WTC11 (cell line): ENCODE data around the gene TRIM58. TPM values are rescaled to one million over a fixed set of nuclear protein-coding genes. Genes with fewer than 3 reads are reported as not detected.

Experiments used
- ATAC-seq: fragments of 200-7000 bp; cut with Tn5 transposase; 2 replicates; pipeline ENCODE4 v1.10.0; 2021; ENCODE audit warnings: mild to moderate bottlenecking, moderate library complexity
- CTCF ChIA-PET: fragments of 300-600 bp; sonication (Branson Sonifier 250); formaldehyde crosslinking; loops from one replicate; lab custom pipeline; 2021; ENCODE audit warnings: antibody characterized with exemption; lab: Charles Lee
- POLR2A ChIA-PET: fragments of 350-600 bp; sonication (Branson Sonifier 250); formaldehyde crosslinking; loops from one replicate; lab custom pipeline; 2021; ENCODE audit warnings: antibody characterized with exemption; lab: Charles Lee
- DNase-seq: peaks from one replicate; pipeline ENCODE4 v3.0.0; 2021; ENCODE audit warnings: low spot score
- H3K27ac Mint-ChIP-seq: 2 replicates; pipeline ENCODE4 v1.8.0; 2021; ENCODE audit warnings: mixed read lengths
- H3K27me3 Mint-ChIP-seq: 2 replicates; pipeline ENCODE4 v1.8.0; 2021; ENCODE audit warnings: low read depth, mild to moderate bottlenecking, moderate library complexity, mixed read lengths
- H3K36me3 Mint-ChIP-seq: 2 replicates; pipeline ENCODE4 v1.8.0; 2021; ENCODE audit warnings: mixed read lengths
- H3K4me1 Mint-ChIP-seq: 2 replicates; pipeline ENCODE4 v1.8.0; 2022; ENCODE audit warnings: mixed read lengths
- H3K4me3 Mint-ChIP-seq: 2 replicates; pipeline ENCODE4 v1.8.0; 2021; ENCODE audit warnings: mild to moderate bottlenecking, moderate library complexity, mixed read lengths
- H3K9me3 Mint-ChIP-seq: 2 replicates; pipeline ENCODE4 v1.8.0; 2021; ENCODE audit warnings: mixed read lengths
- ATF1 ChIP-seq: sonication (generic); formaldehyde crosslinking; IDR thresholded peaks from 2 replicates; pipeline ENCODE4 v1.8.1; 2023; ENCODE audit warnings: mild to moderate bottlenecking, moderate library complexity, missing genetic modification reagents
- CBFB ChIP-seq: sonication (generic); formaldehyde crosslinking; IDR thresholded peaks from 2 replicates; pipeline ENCODE4 v1.8.1; 2022; ENCODE audit warnings: mild to moderate bottlenecking, low read depth, missing genetic modification reagents
- FOXP1 ChIP-seq: sonication (generic); formaldehyde crosslinking; IDR thresholded peaks from 2 replicates; pipeline ENCODE4 v1.8.0; 2022; ENCODE audit warnings: missing genetic modification reagents, mild to moderate bottlenecking, moderate library complexity, borderline replicate concordance
- GABPB1 ChIP-seq: sonication (generic); formaldehyde crosslinking; IDR thresholded peaks from 2 replicates; pipeline ENCODE4 v1.8.1; 2023; ENCODE audit warnings: mild to moderate bottlenecking, missing genetic modification reagents
- JUN ChIP-seq: sonication (generic); formaldehyde crosslinking; IDR thresholded peaks from 2 replicates; pipeline ENCODE4 v1.8.0; 2023; ENCODE audit warnings: mild to moderate bottlenecking, missing genetic modification reagents
- MYBL2 ChIP-seq: sonication (generic); formaldehyde crosslinking; IDR thresholded peaks from 2 replicates; pipeline ENCODE4 v1.8.1; 2023; ENCODE audit warnings: mild to moderate bottlenecking, moderate library complexity, missing genetic modification reagents
- NR1H2 ChIP-seq: sonication (generic); formaldehyde crosslinking; IDR thresholded peaks from 2 replicates; pipeline ENCODE4 v1.9.0; 2021; ENCODE audit warnings: mild to moderate bottlenecking, moderate library complexity, missing genetic modification reagents
- TEAD4 ChIP-seq: sonication (generic); formaldehyde crosslinking; IDR thresholded peaks from 2 replicates; pipeline ENCODE4 v1.8.0; 2022; ENCODE audit warnings: mild to moderate bottlenecking, missing genetic modification reagents
- ZNF317 ChIP-seq: sonication (generic); formaldehyde crosslinking; IDR thresholded peaks from 2 replicates; pipeline ENCODE4 v1.8.1; 2023; ENCODE audit warnings: low read depth, mild to moderate bottlenecking, moderate library complexity, missing genetic modification reagents, borderline replicate concordance
- ZNF423 ChIP-seq: fragments of 250-450 bp; sonication (Bioruptor Pico); IDR thresholded peaks from 2 replicates; pipeline ENCODE4 v2.1.2; 2022; ENCODE audit warnings: mild to moderate bottlenecking, moderate library complexity
- ZNF671 ChIP-seq: fragments of 250-450 bp; sonication (Bioruptor Pico); IDR thresholded peaks from 2 replicates; pipeline ENCODE4 v1.8.0; 2021; ENCODE audit warnings: mild to moderate bottlenecking
- total RNA-seq: library from RNA; stranded (reverse); gene quantifications from 3 replicates; pipeline ENCODE4 v1.2.3, GENCODE V29; 2021
- TF ChIP-seq, protein P1 (sequence below): sonication (generic); formaldehyde crosslinking; IDR thresholded peaks from 2 replicates; pipeline ENCODE4 v1.8.0; 2023; ENCODE audit warnings: missing genetic modification reagents, mild to moderate bottlenecking, borderline replicate concordance
- TF ChIP-seq, protein P2 (sequence below): sonication (generic); formaldehyde crosslinking; IDR thresholded peaks from 2 replicates; pipeline ENCODE4 v1.8.1; 2022; ENCODE audit warnings: mild to moderate bottlenecking, moderate library complexity, missing genetic modification reagents
- TF ChIP-seq, protein P3 (sequence below): sonication (generic); formaldehyde crosslinking; IDR thresholded peaks from 2 replicates; pipeline ENCODE4 v1.8.0; 2022; ENCODE audit warnings: missing genetic modification reagents
- TF ChIP-seq, protein P4 (sequence below): fragments of 250-450 bp; sonication (Bioruptor Pico); IDR thresholded peaks from 2 replicates; pipeline ENCODE4 v1.9.0; 2021; ENCODE audit warnings: mild to moderate bottlenecking
- TF ChIP-seq, protein P5 (sequence below): sonication (generic); formaldehyde crosslinking; IDR thresholded peaks from 2 replicates; pipeline ENCODE4 v1.8.1; 2022; ENCODE audit warnings: low read depth, missing genetic modification reagents, borderline replicate concordance
- TF ChIP-seq, protein P6 (sequence below): fragments of 250-450 bp; sonication (Bioruptor Pico); IDR thresholded peaks from 2 replicates; pipeline ENCODE4 v1.9.0; 2021; ENCODE audit warnings: mild to moderate bottlenecking, borderline replicate concordance
- TF ChIP-seq, protein P7 (sequence below): sonication (generic); formaldehyde crosslinking; conservative IDR thresholded peaks from 2 replicates; pipeline ENCODE4 v1.8.1; 2022; ENCODE audit warnings: mild to moderate bottlenecking, missing genetic modification reagents
- TF ChIP-seq, protein P8 (sequence below): sonication (generic); formaldehyde crosslinking; IDR thresholded peaks from 2 replicates; pipeline ENCODE4 v1.8.1; 2022; ENCODE audit warnings: mild to moderate bottlenecking, missing genetic modification reagents, moderate library complexity, borderline replicate concordance

The TRIM58 gene
- total RNA-seq, 1 experiment from 2014 or later, result 1.0 TPM

DNA sequence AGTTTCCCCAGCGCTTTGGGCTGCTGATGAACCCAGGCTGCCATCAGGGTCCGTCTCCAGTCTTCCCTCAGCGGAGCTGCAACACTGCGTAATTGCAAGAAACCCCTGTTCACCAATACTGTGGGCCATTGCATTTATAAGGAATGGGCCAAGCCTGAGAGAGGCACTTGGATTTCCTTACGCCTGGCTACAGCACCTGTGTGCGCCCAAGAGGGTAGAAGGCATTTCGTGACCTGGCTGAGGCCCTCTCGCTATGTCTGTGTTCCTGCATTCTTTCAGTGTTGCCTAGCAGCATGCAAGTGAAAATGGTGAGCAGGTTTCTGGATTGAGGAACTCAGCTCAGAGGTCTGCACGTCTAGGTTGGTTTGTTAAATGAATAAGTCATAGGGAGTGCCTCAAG lies 26.4 kb downstream of the TRIM58 start (continued):
- TF ChIP-seq, protein P1, sequence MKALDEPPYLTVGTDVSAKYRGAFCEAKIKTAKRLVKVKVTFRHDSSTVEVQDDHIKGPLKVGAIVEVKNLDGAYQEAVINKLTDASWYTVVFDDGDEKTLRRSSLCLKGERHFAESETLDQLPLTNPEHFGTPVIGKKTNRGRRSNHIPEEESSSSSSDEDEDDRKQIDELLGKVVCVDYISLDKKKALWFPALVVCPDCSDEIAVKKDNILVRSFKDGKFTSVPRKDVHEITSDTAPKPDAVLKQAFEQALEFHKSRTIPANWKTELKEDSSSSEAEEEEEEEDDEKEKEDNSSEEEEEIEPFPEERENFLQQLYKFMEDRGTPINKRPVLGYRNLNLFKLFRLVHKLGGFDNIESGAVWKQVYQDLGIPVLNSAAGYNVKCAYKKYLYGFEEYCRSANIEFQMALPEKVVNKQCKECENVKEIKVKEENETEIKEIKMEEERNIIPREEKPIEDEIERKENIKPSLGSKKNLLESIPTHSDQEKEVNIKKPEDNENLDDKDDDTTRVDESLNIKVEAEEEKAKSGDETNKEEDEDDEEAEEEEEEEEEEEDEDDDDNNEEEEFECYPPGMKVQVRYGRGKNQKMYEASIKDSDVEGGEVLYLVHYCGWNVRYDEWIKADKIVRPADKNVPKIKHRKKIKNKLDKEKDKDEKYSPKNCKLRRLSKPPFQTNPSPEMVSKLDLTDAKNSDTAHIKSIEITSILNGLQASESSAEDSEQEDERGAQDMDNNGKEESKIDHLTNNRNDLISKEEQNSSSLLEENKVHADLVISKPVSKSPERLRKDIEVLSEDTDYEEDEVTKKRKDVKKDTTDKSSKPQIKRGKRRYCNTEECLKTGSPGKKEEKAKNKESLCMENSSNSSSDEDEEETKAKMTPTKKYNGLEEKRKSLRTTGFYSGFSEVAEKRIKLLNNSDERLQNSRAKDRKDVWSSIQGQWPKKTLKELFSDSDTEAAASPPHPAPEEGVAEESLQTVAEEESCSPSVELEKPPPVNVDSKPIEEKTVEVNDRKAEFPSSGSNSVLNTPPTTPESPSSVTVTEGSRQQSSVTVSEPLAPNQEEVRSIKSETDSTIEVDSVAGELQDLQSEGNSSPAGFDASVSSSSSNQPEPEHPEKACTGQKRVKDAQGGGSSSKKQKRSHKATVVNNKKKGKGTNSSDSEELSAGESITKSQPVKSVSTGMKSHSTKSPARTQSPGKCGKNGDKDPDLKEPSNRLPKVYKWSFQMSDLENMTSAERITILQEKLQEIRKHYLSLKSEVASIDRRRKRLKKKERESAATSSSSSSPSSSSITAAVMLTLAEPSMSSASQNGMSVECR, result no peak
- TF ChIP-seq MYBL2 (CRISPR knock-in tag), result no peak

DNA sequence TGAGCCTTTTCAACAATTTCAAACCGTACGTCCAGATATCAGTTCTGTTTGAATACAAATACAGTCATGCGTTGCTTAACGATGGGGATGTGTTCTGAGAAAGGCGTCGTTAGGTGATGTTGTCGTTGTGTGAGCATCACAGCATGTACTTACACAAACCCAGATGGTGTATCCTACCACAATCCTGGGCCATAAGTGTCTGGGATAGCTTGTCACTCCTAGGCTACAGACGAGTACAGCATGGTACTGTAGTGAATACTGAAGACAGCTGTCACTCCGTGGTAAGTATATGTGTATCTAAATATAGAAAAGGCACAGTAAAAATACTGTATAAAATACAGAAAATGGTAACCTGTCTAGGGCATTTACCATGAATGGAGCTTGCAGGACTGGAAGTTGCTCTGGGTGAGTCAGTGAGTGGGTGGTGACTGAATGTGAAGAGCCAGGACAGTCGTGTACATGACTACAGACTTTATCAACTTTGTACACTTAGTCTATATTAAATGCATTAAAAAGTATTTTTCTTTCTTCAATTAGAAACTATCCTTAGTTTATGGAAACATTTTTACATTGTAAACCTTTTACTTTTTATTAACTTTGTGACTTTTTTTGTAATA lies 27.9 kb downstream of the TRIM58 start:
- DNase-seq (no peak), ATAC-seq (no peak)
- Mint-ChIP-seq H3K27me3 (no peaks in the 10 kb centered on the region; the same call in 1 of the 2 replicates), H3K4me3 (no peak overlapping the region), H3K27ac (no peak overlapping the region), H3K9me3 (peaks cover 20% of the 10 kb centered on the region), H3K4me1 (no peaks in the 10 kb centered on the region), H3K36me3 (peaks cover 6% of the 10 kb centered on the region)
- ChIA-PET CTCF (interaction anchor here (0.5 kb wide), 1 partner anchor 33 kb away, joined by 6 read pairs; no protein-coding TSS in a partner anchor), POLR2A (no interaction called here)
- TF ChIP-seq, protein P2, sequence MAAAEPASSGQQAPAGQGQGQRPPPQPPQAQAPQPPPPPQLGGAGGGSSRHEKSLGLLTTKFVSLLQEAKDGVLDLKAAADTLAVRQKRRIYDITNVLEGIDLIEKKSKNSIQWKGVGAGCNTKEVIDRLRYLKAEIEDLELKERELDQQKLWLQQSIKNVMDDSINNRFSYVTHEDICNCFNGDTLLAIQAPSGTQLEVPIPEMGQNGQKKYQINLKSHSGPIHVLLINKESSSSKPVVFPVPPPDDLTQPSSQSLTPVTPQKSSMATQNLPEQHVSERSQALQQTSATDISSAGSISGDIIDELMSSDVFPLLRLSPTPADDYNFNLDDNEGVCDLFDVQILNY (CRISPR knock-in tag), result no peak
- TF ChIP-seq ZNF423 (CRISPR knock-in tag) (no peak), ZNF671 (CRISPR knock-in tag) (no peak), FOXP1 (CRISPR knock-in tag) (no peak), ATF1 (CRISPR knock-in tag) (no peak), ZNF317 (CRISPR knock-in tag) (no peak), GABPB1 (CRISPR knock-in tag) (no peak), TEAD4 (no peak), CBFB (CRISPR knock-in tag) (no peak), JUN (CRISPR knock-in tag) (no peak), NR1H2 (no peak)
- TF ChIP-seq, protein P3, sequence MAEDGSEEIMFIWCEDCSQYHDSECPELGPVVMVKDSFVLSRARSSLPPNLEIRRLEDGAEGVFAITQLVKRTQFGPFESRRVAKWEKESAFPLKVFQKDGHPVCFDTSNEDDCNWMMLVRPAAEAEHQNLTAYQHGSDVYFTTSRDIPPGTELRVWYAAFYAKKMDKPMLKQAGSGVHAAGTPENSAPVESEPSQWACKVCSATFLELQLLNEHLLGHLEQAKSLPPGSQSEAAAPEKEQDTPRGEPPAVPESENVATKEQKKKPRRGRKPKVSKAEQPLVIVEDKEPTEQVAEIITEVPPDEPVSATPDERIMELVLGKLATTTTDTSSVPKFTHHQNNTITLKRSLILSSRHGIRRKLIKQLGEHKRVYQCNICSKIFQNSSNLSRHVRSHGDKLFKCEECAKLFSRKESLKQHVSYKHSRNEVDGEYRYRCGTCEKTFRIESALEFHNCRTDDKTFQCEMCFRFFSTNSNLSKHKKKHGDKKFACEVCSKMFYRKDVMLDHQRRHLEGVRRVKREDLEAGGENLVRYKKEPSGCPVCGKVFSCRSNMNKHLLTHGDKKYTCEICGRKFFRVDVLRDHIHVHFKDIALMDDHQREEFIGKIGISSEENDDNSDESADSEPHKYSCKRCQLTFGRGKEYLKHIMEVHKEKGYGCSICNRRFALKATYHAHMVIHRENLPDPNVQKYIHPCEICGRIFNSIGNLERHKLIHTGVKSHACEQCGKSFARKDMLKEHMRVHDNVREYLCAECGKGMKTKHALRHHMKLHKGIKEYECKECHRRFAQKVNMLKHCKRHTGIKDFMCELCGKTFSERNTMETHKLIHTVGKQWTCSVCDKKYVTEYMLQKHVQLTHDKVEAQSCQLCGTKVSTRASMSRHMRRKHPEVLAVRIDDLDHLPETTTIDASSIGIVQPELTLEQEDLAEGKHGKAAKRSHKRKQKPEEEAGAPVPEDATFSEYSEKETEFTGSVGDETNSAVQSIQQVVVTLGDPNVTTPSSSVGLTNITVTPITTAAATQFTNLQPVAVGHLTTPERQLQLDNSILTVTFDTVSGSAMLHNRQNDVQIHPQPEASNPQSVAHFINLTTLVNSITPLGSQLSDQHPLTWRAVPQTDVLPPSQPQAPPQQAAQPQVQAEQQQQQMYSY (CRISPR knock-in tag), result no peak
- TF ChIP-seq, protein P4, sequence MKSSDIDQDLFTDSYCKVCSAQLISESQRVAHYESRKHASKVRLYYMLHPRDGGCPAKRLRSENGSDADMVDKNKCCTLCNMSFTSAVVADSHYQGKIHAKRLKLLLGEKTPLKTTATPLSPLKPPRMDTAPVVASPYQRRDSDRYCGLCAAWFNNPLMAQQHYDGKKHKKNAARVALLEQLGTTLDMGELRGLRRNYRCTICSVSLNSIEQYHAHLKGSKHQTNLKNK (CRISPR knock-in tag), result no peak
- TF ChIP-seq, protein P5, sequence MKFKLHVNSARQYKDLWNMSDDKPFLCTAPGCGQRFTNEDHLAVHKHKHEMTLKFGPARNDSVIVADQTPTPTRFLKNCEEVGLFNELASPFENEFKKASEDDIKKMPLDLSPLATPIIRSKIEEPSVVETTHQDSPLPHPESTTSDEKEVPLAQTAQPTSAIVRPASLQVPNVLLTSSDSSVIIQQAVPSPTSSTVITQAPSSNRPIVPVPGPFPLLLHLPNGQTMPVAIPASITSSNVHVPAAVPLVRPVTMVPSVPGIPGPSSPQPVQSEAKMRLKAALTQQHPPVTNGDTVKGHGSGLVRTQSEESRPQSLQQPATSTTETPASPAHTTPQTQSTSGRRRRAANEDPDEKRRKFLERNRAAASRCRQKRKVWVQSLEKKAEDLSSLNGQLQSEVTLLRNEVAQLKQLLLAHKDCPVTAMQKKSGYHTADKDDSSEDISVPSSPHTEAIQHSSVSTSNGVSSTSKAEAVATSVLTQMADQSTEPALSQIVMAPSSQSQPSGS (CRISPR knock-in tag), result no peak
- TF ChIP-seq, protein P6, sequence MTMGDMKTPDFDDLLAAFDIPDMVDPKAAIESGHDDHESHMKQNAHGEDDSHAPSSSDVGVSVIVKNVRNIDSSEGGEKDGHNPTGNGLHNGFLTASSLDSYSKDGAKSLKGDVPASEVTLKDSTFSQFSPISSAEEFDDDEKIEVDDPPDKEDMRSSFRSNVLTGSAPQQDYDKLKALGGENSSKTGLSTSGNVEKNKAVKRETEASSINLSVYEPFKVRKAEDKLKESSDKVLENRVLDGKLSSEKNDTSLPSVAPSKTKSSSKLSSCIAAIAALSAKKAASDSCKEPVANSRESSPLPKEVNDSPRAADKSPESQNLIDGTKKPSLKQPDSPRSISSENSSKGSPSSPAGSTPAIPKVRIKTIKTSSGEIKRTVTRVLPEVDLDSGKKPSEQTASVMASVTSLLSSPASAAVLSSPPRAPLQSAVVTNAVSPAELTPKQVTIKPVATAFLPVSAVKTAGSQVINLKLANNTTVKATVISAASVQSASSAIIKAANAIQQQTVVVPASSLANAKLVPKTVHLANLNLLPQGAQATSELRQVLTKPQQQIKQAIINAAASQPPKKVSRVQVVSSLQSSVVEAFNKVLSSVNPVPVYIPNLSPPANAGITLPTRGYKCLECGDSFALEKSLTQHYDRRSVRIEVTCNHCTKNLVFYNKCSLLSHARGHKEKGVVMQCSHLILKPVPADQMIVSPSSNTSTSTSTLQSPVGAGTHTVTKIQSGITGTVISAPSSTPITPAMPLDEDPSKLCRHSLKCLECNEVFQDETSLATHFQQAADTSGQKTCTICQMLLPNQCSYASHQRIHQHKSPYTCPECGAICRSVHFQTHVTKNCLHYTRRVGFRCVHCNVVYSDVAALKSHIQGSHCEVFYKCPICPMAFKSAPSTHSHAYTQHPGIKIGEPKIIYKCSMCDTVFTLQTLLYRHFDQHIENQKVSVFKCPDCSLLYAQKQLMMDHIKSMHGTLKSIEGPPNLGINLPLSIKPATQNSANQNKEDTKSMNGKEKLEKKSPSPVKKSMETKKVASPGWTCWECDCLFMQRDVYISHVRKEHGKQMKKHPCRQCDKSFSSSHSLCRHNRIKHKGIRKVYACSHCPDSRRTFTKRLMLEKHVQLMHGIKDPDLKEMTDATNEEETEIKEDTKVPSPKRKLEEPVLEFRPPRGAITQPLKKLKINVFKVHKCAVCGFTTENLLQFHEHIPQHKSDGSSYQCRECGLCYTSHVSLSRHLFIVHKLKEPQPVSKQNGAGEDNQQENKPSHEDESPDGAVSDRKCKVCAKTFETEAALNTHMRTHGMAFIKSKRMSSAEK, result no peak
- TF ChIP-seq, protein P7, sequence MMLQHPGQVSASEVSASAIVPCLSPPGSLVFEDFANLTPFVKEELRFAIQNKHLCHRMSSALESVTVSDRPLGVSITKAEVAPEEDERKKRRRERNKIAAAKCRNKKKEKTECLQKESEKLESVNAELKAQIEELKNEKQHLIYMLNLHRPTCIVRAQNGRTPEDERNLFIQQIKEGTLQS (CRISPR knock-in tag), result no peak
- TF ChIP-seq, protein P8, sequence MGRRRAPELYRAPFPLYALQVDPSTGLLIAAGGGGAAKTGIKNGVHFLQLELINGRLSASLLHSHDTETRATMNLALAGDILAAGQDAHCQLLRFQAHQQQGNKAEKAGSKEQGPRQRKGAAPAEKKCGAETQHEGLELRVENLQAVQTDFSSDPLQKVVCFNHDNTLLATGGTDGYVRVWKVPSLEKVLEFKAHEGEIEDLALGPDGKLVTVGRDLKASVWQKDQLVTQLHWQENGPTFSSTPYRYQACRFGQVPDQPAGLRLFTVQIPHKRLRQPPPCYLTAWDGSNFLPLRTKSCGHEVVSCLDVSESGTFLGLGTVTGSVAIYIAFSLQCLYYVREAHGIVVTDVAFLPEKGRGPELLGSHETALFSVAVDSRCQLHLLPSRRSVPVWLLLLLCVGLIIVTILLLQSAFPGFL (CRISPR knock-in tag), result no peak
